Esophagus (tissue), 2 donors: ENCODE results near the gene DDX17. TPM values are rescaled to one million over a fixed set of nuclear protein-coding genes. Genes with fewer than 3 reads are reported as not detected.
A peak's percentile ranks its signal among the peaks of the same experiment; 100 is the strongest.

ENCODE experiments used
- H3K27ac ChIP-seq, 2 donors: one replicate each; pipeline ENCODE4 v1.5.1; 2013; ENCODE audit warnings: low read depth in 2 of 2, mild to moderate bottlenecking in 2 of 2, inconsistent platforms in 1 of 2, low read length in 1 of 2, moderate library complexity in 1 of 2
- H3K27me3 ChIP-seq, 2 donors: one replicate each; pipeline ENCODE4 v1.6.1; 2013; ENCODE audit warnings: low read length in 2 of 2, control low read depth in 1 of 2, mild to moderate bottlenecking in 1 of 2; ENCODE audit not compliant: insufficient read depth in 2 of 2, control insufficient read depth in 1 of 2
- H3K36me3 ChIP-seq, 2 donors: one replicate each; pipeline ENCODE4 v1.6.1; 2013; ENCODE audit warnings: low read length in 1 of 2; ENCODE audit not compliant: control insufficient read depth in 2 of 2, insufficient read depth in 2 of 2
- H3K4me1 ChIP-seq, 2 donors: one replicate each; pipeline ENCODE4 v1.6.1; 2013; ENCODE audit warnings: low read length in 1 of 2; ENCODE audit not compliant: control insufficient read depth in 2 of 2, insufficient read depth in 2 of 2
- H3K4me3 ChIP-seq, 2 donors: one replicate each; pipeline ENCODE4 v1.5.1; 2013; ENCODE audit warnings: low read length in 2 of 2, mild to moderate bottlenecking in 2 of 2, low read depth in 1 of 2, moderate library complexity in 1 of 2
- H3K9me3 ChIP-seq, 2 donors: one replicate each; pipeline ENCODE4 v1.6.1; 2013; ENCODE audit warnings: mild to moderate bottlenecking in 2 of 2, low read depth in 1 of 2, low read length in 1 of 2, moderate library complexity in 1 of 2; ENCODE audit not compliant: control insufficient read depth in 2 of 2, insufficient read depth in 1 of 2
- WGBS, 2 donors: extraction: QIAGEN DNeasy Blood & Tissue Kit; methylation state at CpG; one replicate each; pipeline ENCODE4 v1.1.7; 2013; 5-methylcytosine and 5-hydroxymethylcytosine counted together
- polyA plus RNA-seq, 2 donors: library from polyadenylated mRNA; stranded (reverse); fragments of 200-250 nt; gene quantifications; one replicate each; pipeline ENCODE4 v1.2.3, GENCODE V29; 2013
- donor health status: healthy with polysubstance abuse.
- donor health status: Bipolar disorder and iron deficiency.

Gene DDX17
- polyA plus RNA-seq, 2 donors = 95.5 to 143 TPM

- H3K9me3 ChIP-seq = no peaks in the 10 kb centered on the region
- peaks cover 0 to 7% of the 10 kb centered on the region in 2 donors for H3K4me1 ChIP-seq
- WGBS, 2 donors = 71 to 72% methylated on average over 27 to 28 of the region's 28 CpGs
- peak overlapping the region in 1 of 2 donors; percentile 18 for H3K27ac ChIP-seq
- peak overlapping the region; percentile 42 to 44 for H3K4me3 ChIP-seq
- H3K27me3 ChIP-seq = no peaks in the 10 kb centered on the region
- H3K36me3 ChIP-seq = no peaks in the 10 kb centered on the region
Measured at GRCh38 chr22:38468443-38469305, 37.4 kb downstream of the DDX17 start.

- H3K4me3 ChIP-seq = peak within 1 kb of the TSS; percentile 42 to 44
- no peaks in the 10 kb centered on the region for H3K36me3 ChIP-seq
- no peaks in the 10 kb centered on the region for H3K9me3 ChIP-seq
- H3K27me3 ChIP-seq = peaks cover 0 to 3% of the 10 kb centered on the region in 2 donors
- peak within 1 kb of the TSS in 1 of 2 donors; percentile 18 for H3K27ac ChIP-seq
- peaks cover 0 to 7% of the 10 kb centered on the region in 2 donors for H3K4me1 ChIP-seq
- 2 to 3% methylated on average over 34 to 53 of the region's 53 CpGs for WGBS, 2 donors
Measured at GRCh38 chr22:38467904-38468442, 38.1 kb downstream of the DDX17 start, which contains the start of gene KDELR3. Gene KDELR3, plus strand, starts transcription at chr22:38468096. Its CDS starts 138 bp downstream, at chr22:38468234.

GRCh38 chr22:38467438-38467903 is 38.6 kb downstream of the DDX17 start:
- Histone ChIP-seq H3K9me3 (no peaks in the 10 kb centered on the region), H3K4me1 (peaks cover 0 to 7% of the 10 kb centered on the region in 2 donors), H3K27ac (peak overlapping the region in 1 of 2 donors; percentile 18), H3K4me3 (peak overlapping the region; percentile 42 to 44), H3K36me3 (no peaks in the 10 kb centered on the region), H3K27me3 (peaks cover 0 to 4% of the 10 kb centered on the region in 2 donors)
- WGBS, 2 donors = 14 to 16% methylated on average over 16 to 20 of the region's 20 CpGs

GRCh38 chr22:38465673-38466490 is 40.2 kb downstream of the DDX17 start:
- 67 to 72% methylated on average over 26 of the region's 26 CpGs for WGBS, 2 donors
- Histone ChIP-seq H3K4me1 (peaks cover 4 to 7% of the 10 kb centered on the region in 2 donors), H3K9me3 (no peaks in the 10 kb centered on the region), H3K27me3 (peaks cover 0 to 4% of the 10 kb centered on the region in 2 donors), H3K4me3 (no peak overlapping the region), H3K36me3 (no peaks in the 10 kb centered on the region), H3K27ac (no peak overlapping the region)

GRCh38 chr22:38464992-38465672 is 41.0 kb downstream of the DDX17 start:
- Histone ChIP-seq H3K4me3 (no peak overlapping the region), H3K4me1 (peaks cover 4 to 7% of the 10 kb centered on the region in 2 donors), H3K36me3 (no peaks in the 10 kb centered on the region), H3K9me3 (no peaks in the 10 kb centered on the region), H3K27me3 (peaks cover 0 to 6% of the 10 kb centered on the region in 2 donors), H3K27ac (no peak overlapping the region)
- WGBS, 2 donors = 80 to 81% methylated on average over 10 of the region's 10 CpGs

GRCh38 chr22:38462960-38463784 is 42.9 kb downstream of the DDX17 start:
- WGBS, 2 donors = 46 to 67% methylated on average over 28 of the region's 28 CpGs
- no peak overlapping the region for H3K4me3 ChIP-seq
- H3K27ac ChIP-seq = no peak overlapping the region
- H3K27me3 ChIP-seq = peaks cover 0 to 7% of the 10 kb centered on the region in 2 donors
- no peaks in the 10 kb centered on the region for H3K9me3 ChIP-seq
- peaks cover 0 to 2% of the 10 kb centered on the region in 2 donors for H3K36me3 ChIP-seq
- H3K4me1 ChIP-seq = peaks cover 4 to 5% of the 10 kb centered on the region in 2 donors

- Histone ChIP-seq H3K27me3 (peaks cover 0 to 7% of the 10 kb centered on the region in 2 donors), H3K4me3 (no peak overlapping the region)
- WGBS, 2 donors = 12 to 13% methylated on average over 51 of the region's 51 CpGs
Measured at GRCh38 chr22:38461414-38462081, 44.6 kb downstream of the DDX17 start.

GRCh38 chr22:38461057-38461413 is 45.1 kb downstream of the DDX17 start:
- Histone ChIP-seq H3K36me3 (peaks cover 0 to 2% of the 10 kb centered on the region in 2 donors), H3K9me3 (no peaks in the 10 kb centered on the region), H3K4me3 (no peak overlapping the region), H3K27me3 (peaks cover 0 to 11% of the 10 kb centered on the region in 2 donors), H3K4me1 (peaks cover 0 to 4% of the 10 kb centered on the region in 2 donors), H3K27ac (no peak overlapping the region)
- WGBS, 2 donors = 39 to 40% methylated on average over 9 of the region's 9 CpGs

More at GRCh38 chr22:38461414-38462081, 44.6 kb downstream of the DDX17 start:
- Histone ChIP-seq H3K9me3 (no peaks in the 10 kb centered on the region), H3K27ac (no peak overlapping the region), H3K36me3 (peaks cover 0 to 2% of the 10 kb centered on the region in 2 donors), H3K4me1 (peaks cover 0 to 4% of the 10 kb centered on the region in 2 donors)
